HL-60/S4 treated with retinoic acid at 250 ng/mL for 4 days and 3 days (cell line): ENCODE results near the gene STXBP5.
"Not testable (repeated sequence)": the region's sequence is repeated elsewhere in the genome, so short reads cannot be mapped to it uniquely, and the experiment has no call there.

Experiments
- in situ Hi-C: fragments of 300-500 bp; cut with MboI; formaldehyde crosslinking; loops from 2 replicates; pipeline ENCODE4 v1.7.0; 2022; ENCODE audit warnings: low sequenced_read_pairs

STXBP5 gene

GRCh38 chr6:147238164-147238563 lies 33.9 kb downstream of the STXBP5 start:
- in situ Hi-C loops, result no loop called here

- in situ Hi-C loops, result no loop called here
These were observed 34.7 kb downstream of the STXBP5 start for GRCh38 chr6:147238906-147239305.

GRCh38 chr6:147244832-147245231 lies 40.6 kb downstream of the STXBP5 start:
- in situ Hi-C loops, result no loop called here

- in situ Hi-C loops, result no loop called here
These were observed 41.5 kb downstream of the STXBP5 start for GRCh38 chr6:147245693-147246092.

GRCh38 chr6:147246853-147247635 lies 42.8 kb downstream of the STXBP5 start:
- in situ Hi-C loops, result no loop called here

GRCh38 chr6:147248859-147249258 lies 44.6 kb downstream of the STXBP5 start:
- in situ Hi-C loops, result no loop called here

- in situ Hi-C loops, result no loop called here
These were observed 46.9 kb downstream of the STXBP5 start for GRCh38 chr6:147251072-147251471.

- in situ Hi-C loops, result not testable (repeated sequence)
These were observed 50.8 kb downstream of the STXBP5 start for GRCh38 chr6:147254929-147255473.

- in situ Hi-C loops, result no loop called here
These were observed 51.9 kb downstream of the STXBP5 start for GRCh38 chr6:147255948-147256674.

- in situ Hi-C loops, result no loop called here
These were observed 53.5 kb downstream of the STXBP5 start for GRCh38 chr6:147257760-147258159.

- in situ Hi-C loops, result no loop called here
These were observed 55.9 kb downstream of the STXBP5 start for GRCh38 chr6:147260091-147260490.

GRCh38 chr6:147262946-147263345 lies 58.7 kb downstream of the STXBP5 start:
- in situ Hi-C loops, result no loop called here

- in situ Hi-C loops, result no loop called here
These were observed 62.6 kb downstream of the STXBP5 start for GRCh38 chr6:147266821-147267220.

GRCh38 chr6:147267658-147268057 lies 63.4 kb downstream of the STXBP5 start:
- in situ Hi-C loops, result no loop called here

GRCh38 chr6:147268254-147268653 lies 64.0 kb downstream of the STXBP5 start:
- in situ Hi-C loops, result no loop called here

GRCh38 chr6:147274012-147274411 lies 69.8 kb downstream of the STXBP5 start:
- in situ Hi-C loops, result no loop called here

- in situ Hi-C loops, result no loop called here
These were observed 70.6 kb downstream of the STXBP5 start for GRCh38 chr6:147274776-147275175.

GRCh38 chr6:147278891-147279290 lies 74.7 kb downstream of the STXBP5 start:
- in situ Hi-C loops, result no loop called here

GRCh38 chr6:147279427-147279826 lies 75.2 kb downstream of the STXBP5 start:
- in situ Hi-C loops, result no loop called here

- in situ Hi-C loops, result no loop called here
These were observed 77.8 kb downstream of the STXBP5 start for GRCh38 chr6:147281895-147282565.

GRCh38 chr6:147282566-147282959 lies 78.3 kb downstream of the STXBP5 start:
- in situ Hi-C loops, result no loop called here
